Measurements from ENCODE around the gene HTR3B. TPM values are rescaled to one million over a fixed set of nuclear protein-coding genes. Genes with fewer than 3 reads are reported as not detected.

The HTR3B gene
- total and polyA plus RNA-seq, 2 of the 4 experiments (the other 2 are of a cell fraction): not detected

DNA sequence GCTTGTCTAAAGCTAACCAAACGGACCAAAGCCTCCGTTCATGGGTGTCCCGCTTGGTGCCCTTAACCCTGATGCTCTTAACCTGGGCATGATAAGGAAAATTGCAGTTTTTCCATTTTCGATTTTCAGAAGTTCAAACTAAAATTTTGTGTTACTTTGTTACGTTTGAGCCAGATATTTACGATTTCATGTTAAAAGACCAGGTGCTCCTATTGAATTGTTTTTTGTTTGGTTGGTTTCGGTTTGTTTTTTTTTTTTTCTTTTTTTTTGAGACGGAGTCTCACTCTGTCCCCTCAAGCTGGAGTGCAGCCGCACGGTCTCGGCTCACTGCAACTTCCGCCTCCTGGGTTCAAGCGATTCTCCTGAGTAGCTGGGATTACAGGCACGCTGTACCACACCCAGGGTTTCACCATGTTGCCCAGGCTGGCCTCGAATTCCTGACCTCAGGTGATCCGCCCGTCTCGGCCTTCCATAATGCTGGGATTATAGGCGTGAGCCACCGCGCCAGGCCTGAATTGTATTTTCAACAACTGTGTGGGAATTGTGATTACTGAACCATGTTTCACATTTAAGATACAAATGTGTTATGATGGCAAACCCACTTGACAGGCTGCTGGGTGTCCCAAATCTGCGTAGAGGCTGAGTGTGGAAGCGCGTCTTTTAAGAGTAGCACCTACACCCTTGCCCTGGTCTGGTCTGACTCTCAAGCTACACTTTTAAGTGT is 28.4 kb upstream of the HTR3B start:
- Histone ChIP-seq H3K56ac (ENCODE audit: extremely low read depth, insufficient read depth, low read length) (peak overlapping the region; percentile 73; the same call in 1 of the 2 replicates), H2AFZ (replicated peaks; ENCODE audit: low read length, poor library complexity) (peak overlapping the region; percentile 99), H3K18ac (ENCODE audit: low read depth, low read length) (peak overlapping the region; percentile 95), H3K79me1 (ENCODE audit: low read depth in 1 of 2, low read length in 2 of 2) (peaks cover 4 to 19% of the 10 kb centered on the region in 2 experiments; a peak in 2 of 4 replicates), H2BK120ac (ENCODE audit: low read depth, low read length) (peak overlapping the region; percentile 81), H3K27ac (ENCODE audit: insufficient read depth, low read length) (peak overlapping the region; percentile 93), H4K5ac (ENCODE audit: low read depth, low read length) (peak overlapping the region; percentile 100), H3K9ac (ENCODE audit: low read depth, low read length) (peak overlapping the region; percentile 91), H3K9me3 (ENCODE audit: control insufficient read depth, insufficient read depth, low read length) (no peaks in the 10 kb centered on the region), H4K91ac (ENCODE audit: insufficient read depth, low read depth, low read length) (peak overlapping the region; percentile 73; the same call in 1 of the 2 replicates), H3K36me3 (ENCODE audit: control insufficient read depth, insufficient read depth, low read length) (no peaks in the 10 kb centered on the region), H3K23ac (ENCODE audit: low read depth, low read length) (peak overlapping the region; percentile 93; the same call in 1 of the 2 replicates), H3K27me3 (ENCODE audit: control insufficient read depth, insufficient read depth, low read length) (no peaks in the 10 kb centered on the region), H3K4me3 (ENCODE audit: insufficient read depth, low read depth, low read length) (peak overlapping the region; percentile 69), H2BK20ac (ENCODE audit: low read depth, low read length) (no peak overlapping the region), H3K9me1 (ENCODE audit: insufficient read depth, low read length) (no peaks in the 10 kb centered on the region), H2BK15ac (ENCODE audit: low read depth, low read length) (peak overlapping the region; percentile 53; the same call in 2 of the 3 replicates), H3K4me2 (ENCODE audit: low read depth, low read length) (peak overlapping the region; percentile 98), H2BK5ac (ENCODE audit: low read depth, low read length, poor library complexity, severe bottlenecking) (peak overlapping the region; percentile 94), H2AK5ac (ENCODE audit: low read depth, low read length) (peak overlapping the region; percentile 43; the same call in 1 of the 2 replicates), H4K20me1 (ENCODE audit: insufficient read depth, low read length) (no peaks in the 10 kb centered on the region), H3K14ac (replicated peaks; ENCODE audit: low read depth, low read length) (peak overlapping the region; percentile 98), H2AK9ac (replicated peaks; ENCODE audit: low read depth, low read length, poor library complexity) (peak overlapping the region; percentile 16), H3K4me1 (ENCODE audit: control insufficient read depth, insufficient read depth, low read length) (peaks cover 4% of the 10 kb centered on the region; the same call in 1 of the 2 replicates), H4K8ac (ENCODE audit: low read depth in 2 of 2, low read length in 2 of 2) (peak overlapping the region; percentile 94 to 97), H3K4ac (ENCODE audit: low read depth, low read length) (peak overlapping the region; percentile 90)
- no peak for DNase-seq
- no TSS peak for BruUV-seq (replicated peaks)
- in situ Hi-C loops (cut with MboI; ENCODE audit: low sequenced_read_pairs) (no loop called here), intact Hi-C loops (cut with micrococcal nuclease) (loop anchor here (10.0 kb wide), 2 partner anchors 289 to 1571 kb away; no protein-coding TSS in a partner anchor), dilution Hi-C loops (cut with HindIII; ENCODE audit: low sequenced_read_pairs, unreplicated experiment) (no loop called here)
- no peak for ATAC-seq (ENCODE audit: low read depth)
- POLR2A ChIA-PET (ENCODE audit: unreplicated experiment): no interaction called here
- 91% methylated on average over 7 of the region's 24 CpGs; no CpG with 5 or more reads in 1 of the 2 experiments for WGBS, 2 experiments (ENCODE audit: extremely low coverage in 2 of 2, insufficient read length in 1 of 2)
- CTCF ChIA-PET: interaction anchor here (0.6 kb wide), 1 partner anchor 102 kb away, joined by 3 read pairs; no protein-coding TSS in a partner anchor
- TF ChIP-seq, protein P1, sequence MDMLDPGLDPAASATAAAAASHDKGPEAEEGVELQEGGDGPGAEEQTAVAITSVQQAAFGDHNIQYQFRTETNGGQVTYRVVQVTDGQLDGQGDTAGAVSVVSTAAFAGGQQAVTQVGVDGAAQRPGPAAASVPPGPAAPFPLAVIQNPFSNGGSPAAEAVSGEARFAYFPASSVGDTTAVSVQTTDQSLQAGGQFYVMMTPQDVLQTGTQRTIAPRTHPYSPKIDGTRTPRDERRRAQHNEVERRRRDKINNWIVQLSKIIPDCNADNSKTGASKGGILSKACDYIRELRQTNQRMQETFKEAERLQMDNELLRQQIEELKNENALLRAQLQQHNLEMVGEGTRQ (IDR thresholded peaks at IDR 0.05; ENCODE audit: low read depth, low read length): no peak
- no peak for TF ChIP-seq SMC3 (IDR thresholded peaks at IDR 0.05; ENCODE audit: low read depth, low read length)
